ENCODE data around the gene TESK2.

Gene TESK2

GRCh38 chr1:45421935-45422334, 69.0 kb downstream of the TESK2 start:
- no peak for TF ChIP-seq CTCF (conservative IDR thresholded peaks at IDR 0.05; ENCODE audit: low read length)
- H3K4me3 ChIP-seq (ENCODE audit: low read length), result no peak overlapping the region
- DNase-seq (ENCODE audit: low read depth), result no peak

DNA sequence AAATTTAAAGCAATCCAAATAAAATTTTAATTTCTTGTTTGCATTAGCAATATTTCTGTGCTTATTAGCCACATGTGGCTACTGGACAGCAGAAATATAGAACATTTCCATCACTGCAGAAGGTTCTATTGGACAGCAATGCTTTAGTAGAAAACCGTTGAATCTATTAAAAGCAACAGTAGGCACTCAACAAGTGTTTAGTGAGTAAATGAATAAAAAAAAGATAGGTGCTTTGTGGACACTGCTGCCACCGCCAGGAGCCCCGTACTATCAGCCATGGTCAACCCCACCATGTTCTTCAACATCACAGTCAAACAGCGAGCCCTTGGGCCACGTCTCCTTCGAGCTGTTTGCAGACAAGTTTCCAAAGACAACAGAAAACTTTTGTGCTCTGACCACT, 76.2 kb downstream of the TESK2 start:
- DNase-seq (ENCODE audit: low read depth), result no peak
- TF ChIP-seq CTCF (conservative IDR thresholded peaks at IDR 0.05; ENCODE audit: low read length), result no peak
- H3K4me3 ChIP-seq (ENCODE audit: low read length), result no peak overlapping the region

DNA sequence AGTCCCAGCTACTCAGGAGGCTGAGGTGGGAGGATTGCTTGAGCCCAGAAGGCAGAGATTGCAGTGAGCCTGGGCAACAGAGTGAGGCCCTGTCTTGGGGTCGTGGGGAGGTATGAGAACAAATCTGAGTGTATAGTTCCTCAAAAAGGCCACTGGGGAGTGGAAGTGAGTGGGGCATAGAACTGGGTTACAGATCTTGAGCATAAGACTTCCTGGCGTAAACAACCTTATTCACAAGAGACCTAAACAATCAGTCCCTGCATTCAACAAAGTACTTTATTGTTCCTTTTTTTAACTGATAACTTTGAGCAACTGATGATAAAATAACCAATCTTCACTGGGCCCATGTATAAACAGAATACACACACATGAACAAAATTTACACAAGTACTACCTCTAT, 78.1 kb downstream of the TESK2 start:
- H3K4me3 ChIP-seq (ENCODE audit: low read length), result no peak overlapping the region
- no peak for TF ChIP-seq CTCF (conservative IDR thresholded peaks at IDR 0.05; ENCODE audit: low read length)
- DNase-seq (ENCODE audit: low read depth), result no peak

DNA sequence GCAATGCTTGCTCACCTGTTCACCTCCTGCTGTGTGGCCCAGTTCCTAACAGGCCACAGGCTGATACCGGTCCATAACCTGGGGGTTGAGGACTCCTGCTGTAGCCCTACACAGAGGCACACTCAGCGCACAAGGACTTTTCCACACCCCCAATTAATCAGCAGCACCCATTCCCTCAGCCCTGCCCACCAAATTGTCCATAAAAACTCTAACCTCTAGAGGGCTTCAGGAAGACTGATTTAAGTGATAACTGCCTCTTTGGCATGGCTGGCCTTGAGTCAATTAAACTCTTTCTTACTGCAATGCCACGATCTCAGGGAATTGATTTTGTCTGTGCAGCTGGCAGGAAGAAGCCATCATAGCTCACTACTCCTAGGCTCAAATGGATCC, 79.5 kb downstream of the TESK2 start:
- no peak for DNase-seq (ENCODE audit: low read depth)
- TF ChIP-seq CTCF (conservative IDR thresholded peaks at IDR 0.05; ENCODE audit: low read length), result no peak

GRCh38 chr1:45410850-45411509, 80.0 kb downstream of the TESK2 start:
- no peak for TF ChIP-seq CTCF (conservative IDR thresholded peaks at IDR 0.05; ENCODE audit: low read length)
- DNase-seq (ENCODE audit: low read depth), result no peak
- H3K4me3 ChIP-seq (ENCODE audit: low read length), result no peak overlapping the region

More for the DNA sequence above, 79.5 kb downstream of the TESK2 start:
- no peak overlapping the region for H3K4me3 ChIP-seq (ENCODE audit: low read length)

DNA sequence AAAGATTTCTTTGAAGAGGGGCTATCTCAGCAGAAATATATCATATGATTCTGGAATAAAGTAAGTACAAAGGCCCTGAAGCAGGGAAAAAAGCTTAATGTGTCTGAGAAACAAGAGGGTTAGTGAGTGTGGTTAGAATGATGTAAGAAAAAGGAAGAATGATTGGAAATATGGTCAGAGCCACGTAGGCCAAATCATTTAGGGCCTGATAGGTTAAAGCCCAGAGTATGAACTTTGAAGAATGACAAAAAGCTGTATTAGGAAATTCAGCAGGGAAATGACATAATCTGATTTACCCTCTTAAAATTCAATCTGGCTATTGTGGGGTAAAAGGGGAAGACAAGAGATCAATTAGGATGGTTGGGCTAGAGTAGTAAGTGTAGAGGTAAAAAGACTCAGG, 81.7 kb downstream of the TESK2 start:
- no peak overlapping the region for H3K4me3 ChIP-seq (ENCODE audit: low read length)
- DNase-seq (ENCODE audit: low read depth), result peak; percentile 17
- no peak for TF ChIP-seq CTCF (conservative IDR thresholded peaks at IDR 0.05; ENCODE audit: low read length)

GRCh38 chr1:45407629-45408287, 83.2 kb downstream of the TESK2 start:
- no peak for DNase-seq (ENCODE audit: low read depth)
- no peak overlapping the region for H3K4me3 ChIP-seq (ENCODE audit: low read length)
- no peak for TF ChIP-seq CTCF (conservative IDR thresholded peaks at IDR 0.05; ENCODE audit: low read length)

Data from AG10803 (cell line).